GM19023 (cell line): ENCODE results near the gene YAP1.
"Not testable (repeated sequence)": the region's sequence is repeated elsewhere in the genome, so short reads cannot be mapped to it uniquely, and the experiment has no call there.

Source experiments
- ATAC-seq: cut with Tn5 transposase; IDR thresholded peaks from one replicate; pipeline ENCODE4 v1.9.1; 2021; ENCODE audit warnings: mild to moderate bottlenecking, moderate library complexity; ENCODE audit not compliant: unreplicated experiment

Gene YAP1

DNA sequence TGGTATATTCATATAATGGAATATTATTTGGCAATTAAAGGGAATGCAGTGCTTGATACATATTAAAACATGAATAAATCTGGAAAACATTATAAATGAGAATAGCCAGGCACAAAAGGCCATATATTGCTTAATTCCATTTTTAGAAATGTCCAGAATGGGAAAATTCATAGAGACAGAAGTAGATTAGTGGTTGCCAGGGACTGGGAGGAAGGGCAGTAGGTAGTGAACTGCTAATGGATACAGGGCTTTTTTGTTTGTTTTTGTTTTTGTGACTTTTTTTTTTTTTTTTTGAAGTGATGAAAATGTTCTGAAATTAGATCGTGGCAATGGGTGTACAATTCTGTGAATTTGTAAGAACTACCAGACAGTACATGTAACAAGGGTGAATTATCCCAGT, 86.1 kb downstream of the YAP1 start:
- ATAC-seq, result no peak

DNA sequence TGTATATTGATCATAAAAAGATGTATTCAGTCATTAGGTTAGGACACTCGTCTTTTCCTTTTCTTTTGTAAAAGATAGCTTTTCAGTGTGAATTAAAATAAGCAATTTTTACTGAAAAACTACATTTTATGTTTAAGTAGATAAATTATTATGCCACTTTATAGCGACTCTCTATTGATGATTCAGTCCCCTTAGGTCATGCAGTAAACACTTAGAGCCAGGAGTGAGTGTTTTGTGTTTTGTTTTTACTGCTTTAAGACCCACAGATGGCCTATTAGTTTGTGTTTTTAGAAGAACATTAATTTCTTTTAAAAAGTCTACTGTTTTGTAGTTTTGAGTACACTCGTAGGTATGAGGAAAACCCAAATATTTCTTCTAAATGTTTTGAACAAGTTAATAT, 86.6 kb downstream of the YAP1 start:
- ATAC-seq, result no peak

DNA sequence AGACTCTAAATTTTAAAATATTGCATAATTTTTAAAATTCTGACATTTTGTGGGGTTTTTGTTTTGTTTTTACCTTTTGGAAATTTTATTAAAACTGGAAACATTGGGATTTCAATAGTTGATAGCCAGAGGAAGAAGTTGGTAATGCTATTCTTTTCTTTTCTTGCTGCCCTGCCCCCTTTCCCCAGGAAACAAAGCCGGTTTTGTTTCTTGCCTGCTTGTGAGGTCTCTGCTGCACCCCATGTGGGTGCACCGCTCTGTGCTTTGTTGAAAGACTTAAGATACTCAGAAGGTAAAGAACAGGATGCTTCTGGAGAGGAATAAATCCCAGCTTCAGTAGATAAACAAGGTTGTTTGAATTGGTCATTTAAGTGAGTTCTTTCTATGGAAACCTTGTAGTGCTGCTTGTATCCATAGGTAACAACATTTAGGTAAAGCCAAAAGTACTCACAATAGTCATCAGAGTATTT, 87.5 kb downstream of the YAP1 start:
- ATAC-seq, result no peak

DNA sequence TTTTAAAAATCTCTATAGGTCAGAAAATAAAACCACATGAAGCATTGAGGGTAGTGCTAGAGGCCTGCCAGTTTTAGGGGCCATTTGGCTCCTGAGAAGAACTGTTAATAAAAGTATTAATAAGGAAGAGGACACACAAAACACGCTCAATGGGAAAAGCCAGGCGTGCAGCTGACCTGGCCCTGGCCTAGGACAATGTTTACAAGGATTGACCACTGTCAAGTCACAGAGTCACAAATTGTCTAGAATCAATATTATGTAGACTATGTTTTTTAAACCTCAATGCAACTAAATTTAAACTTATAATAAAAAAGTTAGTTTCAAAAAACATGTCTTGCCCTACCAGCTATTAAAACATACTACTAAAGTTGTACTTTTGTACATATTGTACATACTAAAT, 89.4 kb downstream of the YAP1 start:
- ATAC-seq, result no peak

DNA sequence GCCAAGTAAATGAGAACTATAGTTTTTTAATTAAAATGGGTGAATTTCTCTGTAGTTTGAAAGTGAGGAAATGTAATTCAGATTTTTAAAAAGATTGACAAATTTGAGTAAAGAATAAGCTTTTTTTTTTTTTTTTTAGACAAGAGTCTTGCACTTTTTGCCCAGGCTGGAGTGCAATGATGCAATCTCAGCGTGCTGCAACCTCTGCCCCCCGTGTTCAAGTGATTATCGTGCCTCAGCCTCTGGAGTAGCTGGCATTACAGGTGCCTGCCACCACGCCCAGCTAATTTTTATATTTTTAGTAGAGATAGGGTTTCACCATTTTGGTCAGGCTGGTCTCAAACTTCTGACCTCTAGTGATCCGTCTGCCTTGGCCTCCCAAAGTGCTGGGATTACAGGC, 90.1 kb downstream of the YAP1 start:
- not testable (repeated sequence) for ATAC-seq

DNA sequence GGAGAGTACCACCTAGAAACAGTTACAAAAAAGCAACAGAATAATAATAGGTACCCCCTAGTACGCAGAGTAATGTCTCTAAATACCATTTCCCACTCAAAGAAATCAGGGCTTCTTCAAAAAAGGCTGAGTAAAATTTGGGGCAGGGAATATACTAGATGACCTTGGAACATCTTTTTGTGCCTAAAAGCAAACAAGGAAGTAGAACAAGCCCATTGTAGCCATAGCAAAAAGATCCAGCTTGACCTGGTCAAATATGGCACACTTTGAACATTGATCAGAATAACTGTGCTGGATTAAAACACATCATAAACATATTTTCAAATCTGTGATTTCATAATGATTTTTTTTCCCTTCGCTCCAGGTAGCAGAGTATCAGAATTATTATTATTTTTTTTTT, 91.5 kb downstream of the YAP1 start:
- no peak for ATAC-seq

DNA sequence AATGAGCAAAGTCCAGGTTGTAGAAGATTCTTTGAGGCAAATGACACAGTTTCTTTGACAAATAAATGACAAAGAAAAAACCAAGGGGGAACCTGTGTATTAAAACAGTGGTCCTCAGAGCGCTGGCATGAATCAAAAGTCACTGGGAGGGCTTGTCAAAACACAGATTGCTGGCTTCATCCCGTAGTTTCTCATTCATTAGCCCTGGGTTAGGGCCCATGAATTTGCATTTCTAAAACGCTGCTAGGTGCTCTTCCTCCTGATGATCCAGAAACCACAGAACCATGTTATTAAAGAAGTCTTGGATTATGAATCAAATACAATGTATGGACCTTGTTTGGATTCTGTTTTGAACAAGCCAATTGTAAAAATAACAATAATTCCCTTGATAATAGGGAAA, 92.7 kb downstream of the YAP1 start:
- ATAC-seq, result no peak

DNA sequence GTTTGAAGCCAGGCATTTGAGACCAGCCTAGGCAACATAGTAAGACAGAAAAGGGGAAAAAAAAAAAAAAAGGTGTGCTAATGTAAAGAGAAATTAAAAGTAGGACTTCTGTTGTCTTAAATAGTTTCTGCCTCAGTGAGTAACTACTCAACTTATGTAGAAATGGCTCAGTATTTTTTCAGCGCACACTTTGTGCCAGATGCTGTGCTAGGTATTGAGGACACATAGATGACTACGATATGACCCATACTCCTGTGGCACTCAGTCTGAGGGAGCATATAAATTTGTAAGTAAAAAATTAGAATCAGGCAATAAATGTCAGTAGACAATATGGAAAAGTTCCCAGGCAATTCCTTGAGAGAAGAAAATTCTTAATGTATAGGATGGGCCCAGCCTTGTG, 93.9 kb downstream of the YAP1 start:
- ATAC-seq, result no peak

DNA sequence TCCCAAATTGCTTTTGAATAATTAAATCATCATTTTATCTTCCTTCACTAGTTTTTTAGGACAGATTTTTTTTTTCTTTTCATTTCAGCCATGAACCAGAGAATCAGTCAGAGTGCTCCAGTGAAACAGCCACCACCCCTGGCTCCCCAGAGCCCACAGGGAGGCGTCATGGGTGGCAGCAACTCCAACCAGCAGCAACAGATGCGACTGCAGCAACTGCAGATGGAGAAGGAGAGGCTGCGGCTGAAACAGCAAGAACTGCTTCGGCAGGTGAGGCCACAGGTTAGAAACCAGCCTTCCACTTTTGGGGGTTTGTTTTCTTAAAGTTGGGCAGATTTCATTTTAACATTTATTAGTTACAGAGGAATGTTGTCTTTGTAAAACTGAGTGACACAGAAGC, 95.6 kb downstream of the YAP1 start:
- ATAC-seq, result no peak

DNA sequence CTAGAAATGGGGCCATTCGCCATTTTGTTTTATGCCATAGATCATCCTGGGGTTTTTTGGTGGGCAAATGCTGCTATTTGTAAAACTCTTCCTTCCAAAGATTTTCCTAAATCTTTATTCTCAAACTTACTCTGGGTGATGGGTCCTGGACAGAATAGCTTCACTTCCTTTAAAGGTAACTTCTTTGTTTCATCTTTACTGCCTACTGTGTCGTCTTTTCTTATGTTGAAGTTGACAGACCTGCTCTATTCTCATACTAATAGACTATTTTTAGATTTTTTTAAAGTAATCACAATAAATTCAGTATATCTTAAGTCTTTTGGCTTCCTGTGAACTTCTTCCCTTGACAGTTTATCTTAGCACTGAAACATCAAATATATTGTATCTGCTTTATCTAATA, 98.6 kb downstream of the YAP1 start:
- ATAC-seq, result no peak

DNA sequence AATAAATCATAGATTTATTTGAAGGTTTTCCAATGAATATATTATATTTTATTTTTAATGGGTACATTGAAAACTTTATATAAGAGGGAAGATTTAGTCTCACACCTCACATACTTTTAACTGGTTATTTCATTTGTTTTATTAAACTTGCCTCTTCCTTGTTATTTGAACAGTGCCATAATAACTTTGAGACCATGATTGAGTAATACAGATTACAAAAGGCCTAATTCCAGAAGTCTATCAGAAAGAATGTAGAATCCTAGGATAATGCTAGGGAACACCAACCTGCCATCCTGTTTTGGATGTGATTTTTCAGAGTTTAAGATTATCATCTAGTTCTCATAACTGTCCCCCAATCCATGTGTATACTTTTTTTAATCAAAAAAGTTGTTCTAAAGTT, 104.4 kb downstream of the YAP1 start:
- no peak for ATAC-seq

DNA sequence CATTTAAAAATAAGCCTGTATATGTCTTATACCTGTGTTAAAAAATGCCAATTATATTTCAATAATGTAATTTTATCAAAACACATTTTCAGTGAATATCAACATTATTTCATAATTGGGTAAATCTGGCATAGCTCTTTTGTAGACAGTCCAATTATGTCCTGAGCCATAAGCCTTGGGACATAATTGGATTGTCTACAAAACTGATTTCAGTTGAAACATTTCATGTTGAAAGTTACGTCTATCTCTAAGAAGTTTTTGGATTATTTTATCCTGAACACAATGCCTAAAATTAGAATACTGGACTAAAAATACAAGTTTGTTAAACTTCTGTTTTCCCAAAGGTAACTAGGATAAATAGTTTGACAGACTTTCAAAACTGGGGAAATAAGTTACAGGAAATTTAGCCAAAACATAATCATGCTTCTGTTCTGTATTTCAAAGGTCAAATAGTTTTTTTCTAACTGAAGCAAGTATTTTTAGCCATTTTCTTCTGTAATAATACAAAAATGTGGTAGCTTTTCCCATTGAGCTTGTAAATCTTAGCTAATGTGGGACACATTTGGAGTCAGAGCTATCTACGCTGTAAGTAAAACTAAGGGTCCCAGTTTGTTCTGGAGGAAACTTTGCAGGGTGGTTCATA, 106.3 kb downstream of the YAP1 start:
- no peak for ATAC-seq

DNA sequence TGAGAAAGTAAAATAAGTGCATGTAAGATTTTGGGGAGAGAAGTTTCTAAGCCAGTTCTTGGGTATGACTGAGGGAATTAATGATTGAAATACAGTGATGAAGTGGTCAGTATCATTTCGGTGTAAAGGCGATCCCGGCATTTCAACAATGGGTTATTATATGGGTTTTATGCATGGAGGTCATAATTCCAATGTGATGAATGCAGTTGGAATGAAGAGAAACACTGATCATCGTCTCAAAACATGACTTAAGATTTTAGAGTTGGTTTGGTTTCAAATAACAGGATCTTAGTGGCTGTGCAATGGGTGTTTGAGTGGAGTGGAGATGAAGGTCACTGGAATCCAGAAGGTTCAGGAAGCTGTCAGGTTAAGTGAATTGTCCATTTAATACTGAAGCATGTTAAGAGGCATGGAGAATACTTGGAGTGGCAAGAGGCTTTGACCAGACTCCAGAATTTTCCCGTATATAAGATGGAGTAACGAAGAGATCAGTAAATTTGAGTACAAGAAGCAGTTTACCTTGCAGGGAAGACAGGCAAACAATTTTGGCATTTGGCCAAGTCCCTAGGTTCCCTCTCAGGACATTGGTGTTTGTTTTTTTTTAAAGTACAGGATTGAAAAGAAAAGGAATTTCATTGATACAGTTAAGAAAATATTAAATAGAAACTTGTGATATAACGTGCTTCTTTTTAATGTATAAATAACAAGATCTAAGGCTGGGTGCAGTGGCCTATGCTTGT, 110.7 kb downstream of the YAP1 start:
- no peak for ATAC-seq

DNA sequence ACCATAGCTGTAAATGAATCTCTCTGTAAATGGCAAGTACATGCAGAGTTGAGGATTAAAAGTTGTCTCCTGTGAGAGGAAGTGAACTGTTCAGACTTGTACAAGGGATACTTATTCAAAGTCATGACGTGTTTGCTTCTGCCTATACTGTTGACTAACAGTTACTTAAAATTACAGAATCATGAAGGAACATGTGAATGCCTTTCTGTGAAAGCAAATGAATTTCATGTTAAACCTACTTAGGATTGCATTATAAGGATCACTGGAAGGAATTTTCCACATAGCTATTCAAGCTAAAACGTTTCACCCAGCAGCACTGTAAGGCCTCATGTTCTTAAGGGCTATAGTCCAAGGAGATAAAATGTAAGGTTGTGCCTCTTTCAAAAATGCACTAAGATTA, 113.6 kb downstream of the YAP1 start:
- ATAC-seq, result no peak

DNA sequence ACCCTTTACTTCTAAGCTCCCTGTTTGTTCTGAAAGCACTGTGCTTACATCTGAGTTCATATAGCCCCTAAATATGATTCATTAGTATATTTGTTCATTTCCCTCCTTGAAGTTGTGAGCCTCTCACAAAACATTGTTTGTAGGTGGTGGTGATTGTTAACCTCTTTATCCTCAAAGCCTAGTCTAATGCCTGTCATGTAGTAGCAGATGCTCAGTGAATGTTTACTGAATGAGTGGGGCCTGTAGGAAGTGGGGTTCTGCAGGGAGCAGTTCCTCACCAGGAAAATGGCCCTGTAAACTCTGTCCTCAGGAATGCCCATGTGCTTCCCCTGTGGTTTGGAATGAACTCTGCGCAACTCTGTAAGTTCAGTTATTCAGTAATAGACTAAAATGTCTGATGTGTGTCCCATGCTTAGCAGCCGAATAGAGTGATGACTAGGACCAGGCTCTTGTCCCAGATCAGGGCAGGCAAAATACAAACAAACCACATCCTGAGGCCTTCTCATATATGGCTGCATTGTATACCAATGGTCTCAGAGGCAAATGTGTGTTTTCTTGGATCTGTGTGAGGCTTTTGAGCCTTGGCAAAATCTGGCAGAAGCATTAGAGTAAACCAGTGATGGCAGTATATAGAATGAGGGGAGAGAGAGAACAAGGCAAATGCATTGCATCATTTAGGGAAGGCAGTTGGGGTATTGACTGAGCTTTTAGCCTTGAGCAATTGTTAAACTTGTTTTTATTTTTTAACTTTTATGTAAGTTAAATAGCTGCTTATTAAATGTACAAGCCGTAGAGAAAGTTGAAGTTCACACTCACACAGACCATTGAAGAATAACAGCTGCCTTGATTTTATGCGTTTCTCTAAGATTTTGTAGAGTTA, 115.7 kb downstream of the YAP1 start:
- no peak for ATAC-seq

DNA sequence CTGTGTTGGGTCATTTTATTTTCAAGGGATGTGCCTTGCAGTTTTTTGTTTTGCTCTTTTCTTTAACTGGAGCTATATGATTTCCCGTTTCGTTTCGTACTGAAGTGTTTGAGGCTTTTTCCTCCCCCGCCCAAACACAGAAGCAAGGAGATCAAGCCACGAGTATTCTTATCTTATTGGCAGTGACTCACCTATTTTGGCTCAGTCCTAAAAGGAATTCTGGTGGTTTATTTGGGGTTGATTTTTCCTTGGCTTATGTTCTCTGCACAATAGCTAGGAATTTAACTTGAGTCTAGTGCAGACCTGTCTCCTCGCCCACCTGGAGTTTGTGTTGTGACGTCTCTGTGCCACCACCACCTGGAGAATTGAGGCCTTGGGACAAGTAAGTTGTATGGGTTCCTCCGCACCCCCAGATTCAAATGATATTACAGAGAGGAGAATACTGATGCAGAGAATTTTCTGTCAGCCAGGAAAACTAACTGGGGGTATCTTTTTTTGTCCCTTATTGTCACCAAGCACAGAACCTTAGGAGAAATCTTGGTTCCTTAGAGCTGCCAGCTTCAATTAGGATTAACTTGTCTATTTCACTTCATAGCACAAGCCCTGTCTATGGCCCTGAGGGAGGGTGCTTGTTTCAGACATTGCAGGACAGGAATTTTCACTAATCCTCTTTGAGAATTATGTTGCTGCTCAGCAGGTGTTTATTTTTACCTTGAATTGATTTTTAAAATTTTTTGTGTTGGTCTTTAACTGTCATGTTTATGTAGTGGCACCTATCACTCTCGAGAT, 116.6 kb downstream of the YAP1 start:
- ATAC-seq, result no peak

DNA sequence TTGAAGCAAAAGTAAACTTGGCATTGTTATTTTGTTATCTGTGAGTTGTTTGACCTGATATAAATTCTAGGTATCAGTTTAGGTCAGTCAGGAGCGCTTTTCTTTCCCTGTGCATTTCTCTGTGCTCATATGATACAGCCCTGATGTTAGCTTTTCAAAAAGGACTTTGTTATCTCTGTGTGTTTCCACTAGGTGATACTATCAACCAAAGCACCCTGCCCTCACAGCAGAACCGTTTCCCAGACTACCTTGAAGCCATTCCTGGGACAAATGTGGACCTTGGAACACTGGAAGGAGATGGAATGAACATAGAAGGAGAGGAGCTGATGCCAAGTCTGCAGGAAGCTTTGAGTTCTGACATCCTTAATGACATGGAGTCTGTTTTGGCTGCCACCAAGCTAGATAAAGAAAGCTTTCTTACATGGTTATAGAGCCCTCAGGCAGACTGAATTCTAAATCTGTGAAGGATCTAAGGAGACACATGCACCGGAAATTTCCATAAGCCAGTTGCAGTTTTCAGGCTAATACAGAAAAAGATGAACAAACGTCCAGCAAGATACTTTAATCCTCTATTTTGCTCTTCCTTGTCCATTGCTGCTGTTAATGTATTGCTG, 119.4 kb downstream of the YAP1 start:
- ATAC-seq, result no peak

DNA sequence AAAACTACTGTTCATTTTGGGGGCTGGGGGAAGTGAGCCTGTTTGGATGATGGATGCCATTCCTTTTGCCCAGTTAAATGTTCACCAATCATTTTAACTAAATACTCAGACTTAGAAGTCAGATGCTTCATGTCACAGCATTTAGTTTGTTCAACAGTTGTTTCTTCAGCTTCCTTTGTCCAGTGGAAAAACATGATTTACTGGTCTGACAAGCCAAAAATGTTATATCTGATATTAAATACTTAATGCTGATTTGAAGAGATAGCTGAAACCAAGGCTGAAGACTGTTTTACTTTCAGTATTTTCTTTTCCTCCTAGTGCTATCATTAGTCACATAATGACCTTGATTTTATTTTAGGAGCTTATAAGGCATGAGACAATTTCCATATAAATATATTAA, 119.9 kb downstream of the YAP1 start:
- ATAC-seq, result no peak

DNA sequence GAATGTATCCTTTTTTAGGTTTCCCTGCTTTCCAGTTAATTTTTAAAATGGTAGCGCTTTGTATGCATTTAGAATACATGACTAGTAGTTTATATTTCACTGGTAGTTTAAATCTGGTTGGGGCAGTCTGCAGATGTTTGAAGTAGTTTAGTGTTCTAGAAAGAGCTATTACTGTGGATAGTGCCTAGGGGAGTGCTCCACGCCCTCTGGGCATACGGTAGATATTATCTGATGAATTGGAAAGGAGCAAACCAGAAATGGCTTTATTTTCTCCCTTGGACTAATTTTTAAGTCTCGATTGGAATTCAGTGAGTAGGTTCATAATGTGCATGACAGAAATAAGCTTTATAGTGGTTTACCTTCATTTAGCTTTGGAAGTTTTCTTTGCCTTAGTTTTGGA, 120.7 kb downstream of the YAP1 start:
- ATAC-seq, result no peak

DNA sequence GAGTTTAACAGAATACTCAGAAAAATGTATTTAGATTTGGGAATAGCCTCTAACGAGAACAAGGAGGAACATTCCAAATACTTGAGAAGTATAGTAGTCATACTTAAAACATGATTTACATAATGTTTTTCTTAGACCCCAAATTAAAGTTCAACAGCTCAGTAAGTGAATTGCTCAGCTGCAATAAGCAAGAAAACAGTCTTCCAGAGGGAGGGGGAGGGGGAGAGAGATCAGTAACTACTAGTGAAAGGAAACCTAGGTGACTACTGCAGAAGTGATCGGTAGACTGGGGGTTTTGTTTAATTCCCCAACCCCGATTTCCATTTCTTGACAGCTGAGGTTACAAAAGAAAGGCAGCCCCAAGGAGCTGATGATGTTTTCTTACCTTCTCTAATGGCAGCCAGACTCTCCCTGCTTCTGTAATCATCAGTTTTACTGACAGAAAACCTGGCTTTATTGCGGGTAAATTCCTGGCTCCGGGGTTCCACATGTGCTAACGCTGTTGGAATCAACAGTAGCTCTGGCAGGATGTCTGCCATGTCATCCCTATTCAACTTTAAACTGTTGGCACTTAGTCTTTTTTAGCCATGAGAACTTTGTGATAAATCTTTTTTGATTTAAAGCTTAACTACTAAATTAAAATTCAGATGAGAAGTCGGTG, 124.7 kb downstream of the YAP1 start:
- no peak for ATAC-seq
